GM23338 (cell line): Measurements from ENCODE around the gene HMGN1. TPM values are rescaled to one million over a fixed set of nuclear protein-coding genes. Genes with fewer than 3 reads are reported as not detected.

Experiments used
- ATAC-seq: fragments of 200-7000 bp; cut with Tn5 transposase; 3 replicates; pipeline ENCODE4 v1.9.1; 2020
- DNase-seq: peaks from one replicate; pipeline ENCODE4 v3.0.0-alpha.2; 2015; ENCODE audit warnings: low spot score
- H2AFZ ChIP-seq: fragments of 200-600 bp; sonication (generic); 2 replicates; pipeline ENCODE4 v1.8.0; 2016; ENCODE audit warnings: antibody characterized with exemption, mild to moderate bottlenecking, moderate library complexity
- H3F3A ChIP-seq: fragments of 200-600 bp; sonication (generic); replicated peaks from 2 replicates; pipeline ENCODE4 v1.8.0; 2017; ENCODE audit warnings: antibody characterized with exemption, mixed run types, low read depth
- H3K27ac ChIP-seq: fragments of 200-600 bp; sonication (generic); 2 replicates; pipeline ENCODE4 v1.6.1; 2016; ENCODE audit warnings: low read depth
- H3K27me3 ChIP-seq: fragments of 200-600 bp; sonication (generic); 2 replicates; pipeline ENCODE4 v1.8.0; 2016; ENCODE audit warnings: mild to moderate bottlenecking, mixed run types, moderate library complexity; ENCODE audit not compliant: insufficient read depth
- H3K36me3 ChIP-seq: fragments of 200-600 bp; sonication (generic); 2 replicates; pipeline ENCODE4 v1.8.0; 2016; ENCODE audit warnings: mild to moderate bottlenecking; ENCODE audit not compliant: insufficient read depth
- H3K4me1 ChIP-seq: fragments of 200-600 bp; sonication (generic); 2 replicates; pipeline ENCODE4 v1.8.0; 2016; ENCODE audit warnings: mild to moderate bottlenecking, moderate library complexity; ENCODE audit not compliant: insufficient read depth
- H3K4me2 ChIP-seq: fragments of 200-600 bp; sonication (generic); 2 replicates; pipeline ENCODE4 v1.7.1; 2017; ENCODE audit warnings: mixed run types
- H3K4me3 ChIP-seq: fragments of 200-600 bp; sonication (generic); 2 replicates; pipeline ENCODE4 v1.6.1; 2016; ENCODE audit warnings: mixed run types
- H3K79me2 ChIP-seq: fragments of 200-600 bp; sonication (generic); replicated peaks from 2 replicates; pipeline ENCODE4 v1.8.0; 2017; ENCODE audit warnings: mild to moderate bottlenecking; ENCODE audit not compliant: insufficient read depth
- H3K9me2 ChIP-seq: fragments of 200-600 bp; sonication (generic); 2 replicates; pipeline ENCODE4 v1.8.0; 2017; ENCODE audit not compliant: insufficient read depth
- H4K20me1 ChIP-seq: fragments of 200-600 bp; sonication (generic); replicated peaks from 2 replicates; pipeline ENCODE4 v1.8.0; 2017; ENCODE audit warnings: mild to moderate bottlenecking; ENCODE audit not compliant: insufficient read depth
- H3K27ac Mint-ChIP-seq: 2 replicates; pipeline ENCODE4 v1.8.0; 2020; ENCODE audit warnings: inconsistent platforms, mild to moderate bottlenecking, moderate library complexity, mixed read lengths
- H3K27me3 Mint-ChIP-seq: 3 replicates; pipeline ENCODE4 v1.8.0; 2022; ENCODE audit warnings: low read depth, mild to moderate bottlenecking, moderate library complexity, mixed read lengths, inconsistent platforms; ENCODE audit not compliant: insufficient read depth, poor library complexity
- H3K36me3 Mint-ChIP-seq: 3 replicates; pipeline ENCODE4 v1.8.0; 2021; ENCODE audit warnings: low read depth, mild to moderate bottlenecking, inconsistent platforms, moderate library complexity, mixed read lengths
- H3K4me1 Mint-ChIP-seq: 3 replicates; pipeline ENCODE4 v1.8.0; 2020; ENCODE audit warnings: mild to moderate bottlenecking, inconsistent platforms, mixed read lengths
- H3K4me3 Mint-ChIP-seq: 3 replicates; pipeline ENCODE4 v1.8.0; 2021; ENCODE audit warnings: moderate library complexity, mild to moderate bottlenecking, inconsistent platforms, mixed read lengths
- H3K9me3 Mint-ChIP-seq: 3 replicates; pipeline ENCODE4 v1.8.0; 2020; ENCODE audit warnings: moderate library complexity, mild to moderate bottlenecking, inconsistent platforms, mixed read lengths
- CTCF ChIP-seq, 2 experiments: fragments of 200-600 bp in 1 of 2; sonication (generic) in 1 of 2; conservative IDR thresholded peaks; 2 replicates each; pipeline versions ENCODE4 v1.5.1 to v1.6.1; 2016 to 2017; ENCODE audit warnings: antibody characterized with exemption in 2 of 2, low read depth in 2 of 2, mild to moderate bottlenecking in 2 of 2, moderate library complexity in 1 of 2
- EZH2phosphoT487 ChIP-seq: fragments of 200-600 bp; sonication (generic); IDR thresholded peaks from one replicate; pipeline ENCODE4 v1.8.1; 2018; ENCODE audit warnings: antibody characterized with exemption; ENCODE audit not compliant: unreplicated experiment
- NANOG ChIP-seq: IDR thresholded peaks from 2 replicates; pipeline ENCODE4 v1.6.1; 2016; ENCODE audit warnings: antibody characterized with exemption, borderline replicate concordance
- POLR2AphosphoS5 ChIP-seq: IDR thresholded peaks from 2 replicates; pipeline ENCODE4 v1.6.1; 2016; ENCODE audit warnings: antibody characterized with exemption, low read depth
- STAT1 ChIP-seq: IDR thresholded peaks from one replicate; pipeline ENCODE4 v1.6.1; 2016; ENCODE audit warnings: antibody characterized with exemption; ENCODE audit not compliant: unreplicated experiment
- ZNF114 ChIP-seq: fragments of 250-450 bp; sonication (Bioruptor Pico); IDR thresholded peaks from 2 replicates; pipeline ENCODE4 v1.5.0; 2020; ENCODE audit warnings: mild to moderate bottlenecking, moderate library complexity
- ZNF462 ChIP-seq: fragments of 250-450 bp; sonication (Bioruptor Pico); IDR thresholded peaks from 2 replicates; pipeline ENCODE4 v1.5.0; 2020; ENCODE audit warnings: mild to moderate bottlenecking, moderate library complexity
- polyA plus RNA-seq: library from polyadenylated mRNA; unstranded; fragments of >200 nt; fragmentation: Nextera tagmentation; extraction: Ambion mirVana; gene quantifications from 2 replicates; pipeline ENCODE4 v1.2.1, GENCODE V29; 2016
- total RNA-seq: library from RNA; depleted of rRNA; stranded (reverse); fragments of >200 nt; shearing (Covaris generic); gene quantifications from 2 replicates; pipeline ENCODE4 v1.2.3, GENCODE V29; 2014

HMGN1 gene
- total and polyA plus RNA-seq, 2 experiments from 2014 or later = 403 to 889 TPM

- no peak overlapping the region for H3K4me2 ChIP-seq
- H3K4me1 Mint-ChIP-seq = peaks cover 9% of the 10 kb centered on the region
- no peak for TF ChIP-seq POLR2AphosphoS5
- no peak for TF ChIP-seq ZNF114 (CRISPR knock-in tag)
- no peak for TF ChIP-seq ZNF462
- no peak for TF ChIP-seq EZH2phosphoT487
- no peak for TF ChIP-seq CTCF (conservative IDR thresholded peaks at IDR 0.05; ENCODE audit: low read depth in 2 of 2)
- no peak for TF ChIP-seq NANOG
- no peak for TF ChIP-seq STAT1
- no peak overlapping the region for H3K4me3 ChIP-seq
- no peaks in the 10 kb centered on the region for H3K9me2 ChIP-seq
- H3K4me3 Mint-ChIP-seq = no peak overlapping the region
- H2AFZ ChIP-seq = peak overlapping the region; percentile 60
- no peaks in the 10 kb centered on the region; the same call in 1 of the 2 replicates for H4K20me1 ChIP-seq
- no peaks in the 10 kb centered on the region for H3K27me3 ChIP-seq
- peak; percentile 88 for ATAC-seq
- peaks cover 2% of the 10 kb centered on the region; the same call in 1 of the 3 replicates for H3K9me3 Mint-ChIP-seq
- peak overlapping the region; percentile 35; the same call in 1 of the 2 replicates for H3K27ac ChIP-seq
- no peaks in the 10 kb centered on the region for H3K36me3 ChIP-seq
- peaks cover 9% of the 10 kb centered on the region for H3K27me3 Mint-ChIP-seq
- 0 out of 2 replicates have a peak, but pooled peaks cover 4% of the 10 kb centered on the region for H3F3A ChIP-seq
- H3K4me1 ChIP-seq = peaks cover 6% of the 10 kb centered on the region
- H3K27ac Mint-ChIP-seq = peak overlapping the region; percentile 46; the same call in 1 of the 2 replicates
- no peaks in the 10 kb centered on the region for H3K36me3 Mint-ChIP-seq
- DNase-seq = peak; percentile 52
- no peaks in the 10 kb centered on the region for H3K79me2 ChIP-seq
Measured at GRCh38 chr21:39332175-39332574, 16.7 kb downstream of the HMGN1 start.
